BE2C (cell line): ENCODE data around the gene ANKRD2.
"Not testable (repeated sequence)": the region's sequence is repeated elsewhere in the genome, so short reads cannot be mapped to it uniquely, and the experiment has no call there.

Experiments used
- DNase-seq: peaks from one replicate; pipeline ENCODE4 v3.0.0-alpha.2; 2020
- H3K27me3 ChIP-seq: fragments of 250-450 bp; sonication (Bioruptor Pico); 2 replicates; pipeline ENCODE4 v1.5.1; 2020; ENCODE audit warnings: mild to moderate bottlenecking
- H3K36me3 ChIP-seq: fragments of 250-450 bp; sonication (Bioruptor Pico); 2 replicates; pipeline ENCODE4 v1.5.1; 2020; ENCODE audit warnings: mild to moderate bottlenecking
- H3K4me1 ChIP-seq: fragments of 250-450 bp; sonication (Bioruptor Pico); 2 replicates; pipeline ENCODE4 v1.5.1; 2020
- H3K4me3 ChIP-seq: 2 replicates; pipeline ENCODE4 v1.5.1; 2011; ENCODE audit warnings: low read depth, low read length
- H3K9me3 ChIP-seq: fragments of 250-450 bp; sonication (Bioruptor Pico); 2 replicates; pipeline ENCODE4 v1.5.1; 2020
- CTCF ChIP-seq: IDR thresholded peaks from 2 replicates; pipeline ENCODE4 v1.5.1; 2012; ENCODE audit warnings: mild to moderate bottlenecking, low read depth, low read length

ANKRD2 gene

DNA sequence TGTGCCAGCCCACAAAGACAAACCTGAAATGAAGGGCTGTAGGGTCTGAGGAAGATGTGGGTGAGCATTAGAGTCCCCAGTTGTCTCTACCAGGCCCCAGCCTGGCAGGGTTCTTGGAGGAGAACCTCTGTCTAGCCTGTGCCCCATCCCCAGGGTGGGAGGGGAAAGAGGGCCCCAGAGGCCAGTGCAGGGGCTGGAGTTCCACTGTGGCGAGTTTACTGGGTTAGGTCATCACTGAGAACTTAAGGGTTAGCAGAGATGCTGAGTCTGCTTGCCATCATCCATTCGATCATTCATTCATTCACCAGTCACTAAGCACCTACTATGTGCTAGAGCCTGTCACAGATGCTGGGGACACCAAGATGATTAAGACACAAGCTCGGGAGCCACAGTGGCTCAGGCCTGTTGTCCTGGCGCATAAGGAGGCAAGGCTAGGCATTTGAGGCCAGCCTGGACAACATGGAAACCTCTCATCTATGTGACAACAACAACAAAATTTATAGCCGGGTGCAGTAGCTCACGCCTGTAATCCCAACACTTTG is 2.6 kb downstream of the ANKRD2 start:
- H3K27me3 ChIP-seq = no peaks in the 10 kb centered on the region
- H3K4me1 ChIP-seq = peaks cover 8% of the 10 kb centered on the region; the same call in 1 of the 2 replicates
- H3K36me3 ChIP-seq = no peaks in the 10 kb centered on the region
- TF ChIP-seq CTCF = no peak
- no peak overlapping the region for H3K4me3 ChIP-seq
- H3K9me3 ChIP-seq = no peaks in the 10 kb centered on the region
- no peak for DNase-seq

GRCh38 chr10:97576487-97576886 is 3.9 kb downstream of the ANKRD2 start:
- H3K36me3 ChIP-seq, H3K9me3 ChIP-seq, H3K4me1 ChIP-seq, H3K4me3 ChIP-seq, H3K27me3 ChIP-seq, DNase-seq: not testable (repeated sequence)

GRCh38 chr10:97577701-97578100 is 5.1 kb downstream of the ANKRD2 start:
- no peaks in the 10 kb centered on the region for H3K4me1 ChIP-seq
- DNase-seq = no peak

GRCh38 chr10:97578171-97578844 is 5.7 kb downstream of the ANKRD2 start:
- TF ChIP-seq CTCF = no peak
- no peak for DNase-seq
- H3K4me3 ChIP-seq = no peak overlapping the region
- H3K9me3 ChIP-seq = no peaks in the 10 kb centered on the region
- H3K36me3 ChIP-seq = no peaks in the 10 kb centered on the region
- H3K27me3 ChIP-seq = no peaks in the 10 kb centered on the region
- H3K4me1 ChIP-seq = peaks cover under 1% of the 10 kb centered on the region

More at GRCh38 chr10:97577701-97578100, 5.1 kb downstream of the ANKRD2 start:
- no peak for TF ChIP-seq CTCF
- H3K27me3 ChIP-seq = no peaks in the 10 kb centered on the region
- no peak overlapping the region for H3K4me3 ChIP-seq
- no peaks in the 10 kb centered on the region for H3K36me3 ChIP-seq
- no peaks in the 10 kb centered on the region for H3K9me3 ChIP-seq

GRCh38 chr10:97580421-97581367 is 8.1 kb downstream of the ANKRD2 start:
- H3K9me3 ChIP-seq = no peaks in the 10 kb centered on the region
- no peak overlapping the region for H3K4me3 ChIP-seq
- TF ChIP-seq CTCF = no peak
- H3K36me3 ChIP-seq = no peaks in the 10 kb centered on the region
- H3K4me1 ChIP-seq = peaks cover 12% of the 10 kb centered on the region
- no peak for DNase-seq
- H3K27me3 ChIP-seq = no peaks in the 10 kb centered on the region

- Histone ChIP-seq H3K27me3 (no peaks in the 10 kb centered on the region), H3K36me3 (no peaks in the 10 kb centered on the region), H3K4me1 (peaks cover 12% of the 10 kb centered on the region), H3K4me3 (no peak overlapping the region), H3K9me3 (no peaks in the 10 kb centered on the region)
- no peak for DNase-seq
- TF ChIP-seq CTCF = no peak
Observed at GRCh38 chr10:97582169-97582568, 9.6 kb downstream of the ANKRD2 start.
